Gastroesophageal sphincter (tissue), 3 donors: ENCODE data around the gene NKD2.

ENCODE experiments used
- EP300 ChIP-seq: sonication (generic); formaldehyde crosslinking; IDR thresholded peaks from one replicate; pipeline ENCODE4 v1.6.1; 2017; ENCODE audit warnings: antibody characterized with exemption, mild to moderate bottlenecking
- TF ChIP-seq, protein P1 (sequence below), 4 experiments: fragments of 200-600 bp in 2 of 4; fragments of 450-650 bp in 2 of 4; sonication (generic) in 1 of 4; IDR thresholded peaks; one replicate each; pipeline ENCODE4 v1.5.1; 2017 to 2019; ENCODE audit warnings: antibody characterized with exemption in 4 of 4, mild to moderate bottlenecking in 2 of 4, moderate library complexity in 2 of 4

- no peak for TF ChIP-seq EP300
- TF ChIP-seq, protein P1, sequence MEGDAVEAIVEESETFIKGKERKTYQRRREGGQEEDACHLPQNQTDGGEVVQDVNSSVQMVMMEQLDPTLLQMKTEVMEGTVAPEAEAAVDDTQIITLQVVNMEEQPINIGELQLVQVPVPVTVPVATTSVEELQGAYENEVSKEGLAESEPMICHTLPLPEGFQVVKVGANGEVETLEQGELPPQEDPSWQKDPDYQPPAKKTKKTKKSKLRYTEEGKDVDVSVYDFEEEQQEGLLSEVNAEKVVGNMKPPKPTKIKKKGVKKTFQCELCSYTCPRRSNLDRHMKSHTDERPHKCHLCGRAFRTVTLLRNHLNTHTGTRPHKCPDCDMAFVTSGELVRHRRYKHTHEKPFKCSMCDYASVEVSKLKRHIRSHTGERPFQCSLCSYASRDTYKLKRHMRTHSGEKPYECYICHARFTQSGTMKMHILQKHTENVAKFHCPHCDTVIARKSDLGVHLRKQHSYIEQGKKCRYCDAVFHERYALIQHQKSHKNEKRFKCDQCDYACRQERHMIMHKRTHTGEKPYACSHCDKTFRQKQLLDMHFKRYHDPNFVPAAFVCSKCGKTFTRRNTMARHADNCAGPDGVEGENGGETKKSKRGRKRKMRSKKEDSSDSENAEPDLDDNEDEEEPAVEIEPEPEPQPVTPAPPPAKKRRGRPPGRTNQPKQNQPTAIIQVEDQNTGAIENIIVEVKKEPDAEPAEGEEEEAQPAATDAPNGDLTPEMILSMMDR (IDR thresholded peaks at IDR 0.05) = no peak
Measured at GRCh38 chr5:961002-961710, 47.4 kb upstream of the NKD2 start.
